ENCODE measurements around the gene EIF6.

The EIF6 gene

GRCh38 chr20:35303382-35303734 is 18.8 kb upstream of the EIF6 start:
- peaks cover 5% of the 10 kb centered on the region for H3K36me3 Mint-ChIP-seq (ENCODE audit: low read depth)
- H3K4me3 Mint-ChIP-seq: no peak overlapping the region
- no peaks in the 10 kb centered on the region for H3K9me3 Mint-ChIP-seq
- H3K27me3 Mint-ChIP-seq (ENCODE audit: low read depth, poor library complexity): peaks cover 4% of the 10 kb centered on the region
- TF ChIP-seq CTCF (IDR thresholded peaks at IDR 0.05): no peak
- no peak for DNase-seq
- no peak overlapping the region for H3K27ac Mint-ChIP-seq
- H3K4me1 Mint-ChIP-seq: peaks cover 32% of the 10 kb centered on the region

DNA sequence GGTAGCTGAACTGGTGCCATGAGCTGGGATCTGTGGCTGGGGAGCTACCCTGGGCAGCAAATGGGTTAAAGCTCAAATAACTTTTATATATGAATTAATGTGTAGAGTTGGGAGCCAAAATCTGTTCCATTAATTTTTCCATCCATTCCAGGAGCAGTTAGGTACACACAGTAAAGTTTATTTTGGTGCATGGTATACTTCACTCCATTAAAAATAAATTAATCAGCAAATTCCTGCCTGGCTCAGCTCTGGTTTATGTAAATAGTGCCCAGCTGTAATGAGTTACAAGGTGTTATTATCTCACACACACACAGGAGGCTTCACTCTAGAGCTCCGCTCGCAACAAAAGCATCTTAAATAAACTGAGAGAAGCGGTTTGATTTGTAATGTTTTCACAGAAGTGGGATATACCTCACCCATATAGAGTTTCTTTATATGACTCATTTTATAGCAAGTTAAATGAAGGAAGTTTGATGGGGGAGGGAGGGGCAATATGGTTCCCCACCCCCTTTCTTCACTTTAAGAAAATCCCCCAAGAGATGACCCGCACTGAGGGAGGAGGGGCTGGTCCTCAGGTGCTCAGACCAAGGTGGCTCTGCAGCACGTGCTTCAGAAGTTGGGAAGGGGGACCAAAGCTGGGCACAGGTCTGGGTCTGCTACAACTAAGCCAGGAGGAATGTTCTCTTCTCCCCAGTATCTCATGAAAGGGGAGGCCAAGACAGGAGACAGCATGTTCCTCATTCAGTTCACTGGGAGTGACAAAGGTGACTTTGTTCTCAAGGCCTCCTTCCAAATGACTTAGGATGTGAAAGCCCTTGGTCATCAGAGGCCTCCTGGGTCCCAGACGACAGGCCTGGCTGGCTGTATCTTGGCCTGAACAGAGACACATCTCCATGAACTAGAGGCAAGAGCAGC is 18.1 kb upstream of the EIF6 start:
- no peak for TF ChIP-seq CTCF (IDR thresholded peaks at IDR 0.05)
- Mint-ChIP-seq H3K4me1 (peaks cover 32% of the 10 kb centered on the region), H3K4me3 (no peak overlapping the region), H3K27ac (no peak overlapping the region), H3K36me3 (ENCODE audit: low read depth) (peaks cover 5% of the 10 kb centered on the region), H3K27me3 (ENCODE audit: low read depth, poor library complexity) (peaks cover 6% of the 10 kb centered on the region), H3K9me3 (no peaks in the 10 kb centered on the region)
- no peak for DNase-seq

DNA sequence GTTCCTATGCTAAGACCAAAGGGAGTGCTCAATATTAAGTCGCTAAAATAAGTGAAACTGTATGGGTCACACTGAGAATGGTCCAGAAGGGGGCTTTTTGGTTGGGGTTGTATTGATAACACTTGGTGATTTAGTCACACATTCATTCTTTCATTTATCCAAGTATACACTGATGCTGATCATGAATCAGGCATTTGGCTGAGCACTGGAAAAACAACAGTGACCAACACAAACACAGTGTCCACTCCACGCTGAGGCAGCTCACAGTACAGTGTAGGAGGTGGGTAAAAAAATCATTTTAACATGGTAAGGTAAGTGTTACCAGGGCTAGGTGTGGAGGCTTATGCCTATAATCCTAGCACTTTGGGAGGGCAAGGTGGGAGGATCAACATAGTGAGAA is 16.9 kb upstream of the EIF6 start:
- no peak overlapping the region for H3K27ac Mint-ChIP-seq
- H3K9me3 Mint-ChIP-seq: no peaks in the 10 kb centered on the region
- peaks cover 38% of the 10 kb centered on the region for H3K4me1 Mint-ChIP-seq
- no peak for TF ChIP-seq CTCF (IDR thresholded peaks at IDR 0.05)
- H3K36me3 Mint-ChIP-seq (ENCODE audit: low read depth): peaks cover 5% of the 10 kb centered on the region
- H3K27me3 Mint-ChIP-seq (ENCODE audit: low read depth, poor library complexity): peaks cover 6% of the 10 kb centered on the region
- no peak overlapping the region for H3K4me3 Mint-ChIP-seq
- no peak for DNase-seq

DNA sequence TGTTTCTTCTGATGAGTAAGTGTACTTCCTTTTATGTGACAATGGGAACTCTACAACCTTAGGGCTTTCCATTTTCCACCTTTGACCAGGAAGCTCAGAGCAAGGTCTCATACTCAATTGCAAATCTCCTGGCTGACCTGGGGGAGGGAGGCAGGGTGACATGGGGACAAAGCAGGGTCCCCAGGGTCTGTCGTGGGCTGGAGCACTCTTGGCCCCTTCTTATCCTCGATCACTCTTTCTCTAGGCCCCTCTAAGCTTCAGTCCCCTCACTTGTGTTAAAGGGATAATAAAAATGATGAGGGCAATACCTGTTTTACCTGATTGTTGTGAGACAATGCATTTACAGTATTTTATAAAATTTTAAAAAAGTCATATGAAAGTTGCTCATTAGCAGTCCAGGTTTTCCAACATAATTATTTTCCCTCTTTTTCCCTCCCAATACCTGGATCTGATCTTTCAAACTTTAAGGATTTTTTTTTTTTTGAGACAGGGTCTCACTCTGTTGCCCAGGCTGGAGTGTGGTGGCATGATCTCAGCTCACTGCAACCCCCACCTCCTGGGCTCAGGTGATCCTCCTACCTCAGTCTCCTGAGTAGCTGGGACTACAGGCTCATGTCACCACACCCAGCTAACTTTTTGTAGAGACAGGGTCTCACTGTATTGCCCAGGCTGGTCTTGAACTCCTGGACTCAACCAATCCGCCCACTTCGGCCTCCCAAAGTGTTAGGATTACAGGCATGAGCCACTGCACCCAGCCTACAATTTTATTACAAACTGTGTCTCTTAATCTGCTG is 16.1 kb upstream of the EIF6 start:
- no peak for DNase-seq
- Mint-ChIP-seq H3K27ac (no peak overlapping the region), H3K36me3 (ENCODE audit: low read depth) (peaks cover 1% of the 10 kb centered on the region), H3K9me3 (no peaks in the 10 kb centered on the region), H3K27me3 (ENCODE audit: low read depth, poor library complexity) (peaks cover 8% of the 10 kb centered on the region), H3K4me3 (no peak overlapping the region), H3K4me1 (peaks cover 35% of the 10 kb centered on the region)
- TF ChIP-seq CTCF (IDR thresholded peaks at IDR 0.05): no peak

DNA sequence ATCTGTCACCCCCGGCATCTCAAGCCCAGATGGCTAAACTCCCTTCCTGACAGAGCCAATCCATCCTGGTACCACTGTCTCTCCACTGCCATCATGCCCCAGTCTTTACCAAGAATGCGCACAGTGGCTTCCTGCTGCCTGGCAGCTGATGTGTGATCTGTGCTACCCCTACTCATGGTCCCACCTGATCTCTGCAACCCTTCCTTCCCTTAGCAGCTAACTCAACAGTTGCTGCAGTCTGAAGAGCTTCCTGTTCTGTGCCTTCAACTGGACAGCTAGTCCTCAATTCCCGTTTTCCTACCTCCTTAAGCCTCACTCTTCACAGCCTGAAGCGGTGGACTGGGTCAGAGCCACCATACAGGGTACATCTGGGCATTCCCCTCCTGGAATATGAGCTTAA is 15.2 kb upstream of the EIF6 start:
- no peak overlapping the region for H3K27ac Mint-ChIP-seq
- no peak overlapping the region for H3K4me3 Mint-ChIP-seq

More for the DNA sequence above, 15.2 kb upstream of the EIF6 start:
- H3K36me3 Mint-ChIP-seq (ENCODE audit: low read depth): no peaks in the 10 kb centered on the region
- no peak for DNase-seq
- no peak for TF ChIP-seq CTCF (IDR thresholded peaks at IDR 0.05)
- H3K9me3 Mint-ChIP-seq: no peaks in the 10 kb centered on the region
- peaks cover 32% of the 10 kb centered on the region for H3K4me1 Mint-ChIP-seq
- peaks cover 11% of the 10 kb centered on the region for H3K27me3 Mint-ChIP-seq (ENCODE audit: low read depth, poor library complexity)

Data from nephron progenitor cell (in vitro differentiated cells).